Activated CD8-positive, alpha-beta memory T cell treated with anti-CD3 and anti-CD28 coated beads for 4 hours (primary cell): ENCODE measurements around the gene ZNF816.
"Not testable (repeated sequence)": the region's sequence is repeated elsewhere in the genome, so short reads cannot be mapped to it uniquely, and the experiment has no call there.

Experiments used
- DNase-seq, 2 donors: peaks; one replicate each; pipeline ENCODE4 v3.0.0-alpha.2; 2020; ENCODE audit warnings: low read depth in 2 of 2

ZNF816 gene

DNA sequence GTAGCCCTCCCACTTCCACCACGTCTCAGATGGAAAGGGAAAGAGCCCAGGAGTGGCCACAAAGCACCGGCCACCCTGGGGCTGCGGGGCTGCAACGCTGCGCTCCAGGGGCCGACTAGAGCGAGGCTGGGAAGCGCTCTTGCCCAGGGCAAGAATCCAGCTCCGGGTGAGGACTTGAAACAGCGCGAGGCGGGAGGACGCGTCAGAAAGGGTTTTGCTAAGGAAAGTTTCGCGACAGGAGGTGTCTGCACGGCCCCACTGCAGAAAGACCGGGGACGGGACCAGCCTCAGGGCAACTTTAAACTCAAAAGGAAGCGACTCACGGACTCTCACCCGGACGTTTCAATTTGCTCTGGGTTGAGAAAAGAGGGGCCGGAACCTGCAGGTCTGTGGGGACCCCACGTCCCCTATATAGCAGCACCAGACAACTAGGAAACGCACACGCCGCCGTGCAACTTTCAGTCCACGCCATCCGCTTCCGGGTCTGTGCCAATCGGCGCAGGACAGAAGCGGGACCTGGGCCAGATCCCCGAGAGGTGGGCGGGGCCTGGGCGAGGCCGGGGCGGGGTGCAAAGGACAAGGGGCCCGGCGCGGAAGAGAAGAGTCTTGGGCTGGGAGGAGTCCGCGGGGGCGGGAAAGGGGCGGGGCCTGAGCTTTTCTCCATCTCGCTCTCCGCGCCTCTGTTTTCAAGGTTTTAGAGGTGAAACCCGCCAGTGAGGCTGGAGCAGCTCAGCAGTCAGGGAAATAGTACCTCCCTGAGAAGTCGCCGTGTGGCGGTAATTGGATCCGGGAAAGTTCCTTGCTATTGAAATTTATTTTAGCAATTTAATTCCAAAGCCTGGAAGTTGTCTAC is at the start of gene ZNF816:
Gene ZNF816 (minus strand): TSS at position 488 of the 853 bp plus-strand sequence. CDS start 6,792 bp downstream, outside the sequence.
- peak; percentile 97 to 99 for DNase-seq

- no peak for DNase-seq
Measured at GRCh38 chr19:53012006-53012405, 49.3 kb upstream of the ZNF816 start.

GRCh38 chr19:53010494-53010893 is 47.8 kb upstream of the ZNF816 start:
- DNase-seq, result no peak

- DNase-seq, result no peak
Measured at GRCh38 chr19:53008061-53008778, 45.5 kb upstream of the ZNF816 start.

- no peak for DNase-seq
Measured at GRCh38 chr19:53007606-53008005, 44.9 kb upstream of the ZNF816 start.

DNA sequence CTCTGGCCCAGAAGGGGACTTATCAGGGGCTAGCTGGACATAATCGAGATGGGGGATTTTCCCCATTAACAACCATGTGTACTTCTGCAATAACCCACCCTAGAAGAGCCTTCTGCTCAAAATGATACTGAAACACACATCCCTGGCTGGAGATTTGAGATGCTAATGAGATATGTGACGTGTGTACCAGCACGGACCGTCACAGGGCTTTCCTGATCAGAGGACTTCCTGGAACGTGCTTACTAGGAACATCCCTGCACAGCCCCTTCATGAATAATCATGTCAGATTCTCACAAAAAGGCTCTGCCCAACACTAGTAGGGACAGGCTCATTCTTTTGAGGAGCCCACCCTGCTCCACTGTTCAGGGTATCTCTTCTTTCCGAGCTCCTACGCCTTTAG is 44.5 kb upstream of the ZNF816 start:
- no peak for DNase-seq

DNA sequence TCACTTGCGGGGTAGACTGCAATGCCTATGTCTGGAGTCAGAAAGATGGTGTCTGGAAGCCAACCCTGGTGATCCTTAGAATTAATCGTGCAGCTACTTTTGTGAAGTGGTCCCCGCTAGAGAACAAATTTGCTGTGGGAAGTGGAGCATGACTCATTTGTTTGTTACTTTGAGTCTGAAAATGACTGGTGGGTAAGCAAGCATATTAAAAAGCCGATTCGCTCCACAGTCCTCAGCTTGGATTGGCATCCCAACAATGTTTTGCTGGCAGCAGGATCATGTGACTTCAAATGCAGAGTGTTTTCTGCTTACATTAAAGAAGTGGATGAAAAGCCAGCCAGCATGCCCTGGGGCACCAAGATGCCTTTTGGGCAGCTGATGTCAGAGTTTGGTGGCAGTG is 41.6 kb upstream of the ZNF816 start:
- DNase-seq, result no peak

DNA sequence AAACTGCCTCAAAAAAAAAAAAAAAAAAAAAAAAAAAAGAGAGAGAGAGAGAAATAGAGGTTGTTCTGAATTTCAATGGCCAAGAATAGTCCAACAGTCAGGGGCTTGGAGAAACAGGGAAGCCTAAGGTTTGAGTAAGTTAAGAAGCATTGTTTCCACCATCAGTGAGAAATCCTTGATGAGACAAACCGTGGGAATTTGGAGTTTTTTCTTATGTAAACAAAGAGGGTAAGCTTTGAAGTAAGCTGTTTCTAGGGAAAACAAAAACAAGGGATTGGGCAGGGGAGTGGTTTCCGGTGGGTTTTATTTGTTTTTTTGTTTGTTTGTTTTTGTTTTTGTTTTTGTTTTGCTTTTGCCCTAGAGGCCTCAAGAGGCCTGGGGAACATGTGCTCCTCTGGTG is 39.8 kb upstream of the ZNF816 start:
- no peak for DNase-seq

DNA sequence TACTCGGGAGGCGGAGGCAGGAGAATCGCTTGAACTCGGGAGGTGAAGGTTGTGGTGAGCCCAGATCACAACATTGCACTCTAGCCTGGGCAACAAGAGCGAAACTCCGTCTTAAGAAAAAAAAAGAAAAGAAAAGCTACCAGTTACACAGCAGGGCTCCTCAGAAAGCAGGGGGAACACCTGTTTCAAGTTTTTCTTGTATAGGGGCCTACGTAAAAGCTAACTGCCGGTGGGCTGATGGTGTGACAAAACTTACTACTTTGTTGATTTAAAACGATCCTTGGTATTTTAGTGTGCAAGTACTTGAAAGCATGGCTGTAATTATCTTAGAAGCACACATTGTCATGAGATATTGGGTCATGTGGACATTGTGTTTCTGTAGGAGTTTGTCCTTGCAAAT is 35.3 kb upstream of the ZNF816 start:
- no peak for DNase-seq

GRCh38 chr19:52995711-52996110 is 33.0 kb upstream of the ZNF816 start:
- no peak for DNase-seq

DNA sequence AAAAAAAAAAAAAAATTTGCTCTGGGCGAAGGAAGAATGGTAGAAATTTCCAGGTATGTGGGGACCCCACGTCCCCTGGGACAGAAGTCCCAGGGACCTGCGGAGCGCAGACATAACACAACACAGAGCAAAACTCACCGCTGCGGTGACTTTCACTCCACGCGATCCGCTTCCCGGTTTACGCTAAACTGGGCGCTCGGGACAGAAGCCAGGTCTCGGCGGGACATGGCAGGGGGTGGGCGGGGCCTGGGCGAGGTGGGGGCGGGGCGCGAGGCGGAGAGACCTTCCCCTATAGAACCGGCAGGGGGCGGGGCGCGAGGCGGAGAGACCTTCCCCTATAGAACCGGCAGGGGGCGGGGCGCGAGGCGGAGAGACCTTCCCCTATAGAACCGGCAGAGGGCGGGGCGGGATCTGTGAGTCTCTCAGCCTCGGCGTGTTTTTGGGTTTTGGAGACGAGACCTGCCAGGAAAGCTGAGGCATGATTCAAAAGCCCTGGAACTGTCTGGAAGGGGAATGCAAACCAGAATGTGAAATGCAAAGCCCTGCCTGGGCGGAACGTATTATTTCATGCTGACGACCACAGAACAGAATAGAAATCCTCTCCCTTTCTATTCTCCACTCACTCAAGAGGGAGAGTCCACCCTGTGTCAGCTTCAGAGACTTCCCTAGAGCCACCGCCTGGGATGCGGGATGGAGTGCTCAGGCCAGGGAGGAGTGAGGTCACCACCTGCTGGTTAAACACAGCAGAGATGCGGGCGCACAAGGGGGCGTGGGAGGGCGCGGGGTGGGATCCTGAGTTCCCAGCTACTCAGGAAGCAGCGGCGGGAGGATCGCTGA is 30.9 kb upstream of the ZNF816 start:
- DNase-seq, result peak; percentile 49 to 58

DNA sequence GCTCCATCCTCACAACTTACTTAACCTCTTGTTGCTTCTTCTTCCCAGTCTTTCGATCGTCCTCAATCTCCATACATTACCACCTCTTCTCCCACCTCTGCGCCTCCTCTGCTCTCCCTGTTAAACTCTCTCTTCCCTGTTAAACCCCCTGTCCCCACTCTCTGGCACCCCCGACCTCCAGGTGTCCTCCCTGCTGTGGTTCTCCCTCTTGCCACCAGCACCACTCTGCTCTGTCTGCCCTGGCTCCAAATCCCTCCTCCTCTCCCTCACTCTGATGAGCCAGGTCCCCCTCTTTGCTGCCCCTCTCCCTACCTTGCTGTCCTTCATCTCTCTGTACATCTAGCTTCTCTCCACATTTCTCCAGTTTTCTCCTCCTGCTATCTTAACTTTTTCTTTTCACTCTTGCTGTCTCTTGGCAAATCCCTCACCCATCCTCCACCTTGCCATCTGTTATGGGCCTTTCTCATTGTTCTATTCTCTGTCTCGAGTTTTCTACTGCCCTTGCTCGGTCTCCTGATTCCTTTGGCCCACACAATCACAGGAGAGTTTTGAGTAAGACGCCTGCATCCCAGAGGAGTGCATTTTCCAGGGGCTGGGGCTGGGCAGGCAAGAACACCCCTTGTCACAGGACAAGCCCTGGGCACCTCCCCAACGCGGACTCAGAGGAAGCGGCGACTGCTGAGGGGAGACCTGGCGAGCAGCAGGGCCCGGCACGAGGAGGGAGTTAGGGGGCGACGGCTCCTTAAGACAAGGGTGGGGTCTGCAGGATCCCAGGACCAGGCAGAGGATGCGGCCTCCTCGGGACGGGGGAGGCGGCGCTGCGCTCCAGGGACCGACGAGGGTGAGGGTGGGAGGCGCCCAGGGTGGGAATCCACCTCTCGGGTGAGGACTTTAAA is 29.7 kb upstream of the ZNF816 start:
- DNase-seq, result no peak

DNA sequence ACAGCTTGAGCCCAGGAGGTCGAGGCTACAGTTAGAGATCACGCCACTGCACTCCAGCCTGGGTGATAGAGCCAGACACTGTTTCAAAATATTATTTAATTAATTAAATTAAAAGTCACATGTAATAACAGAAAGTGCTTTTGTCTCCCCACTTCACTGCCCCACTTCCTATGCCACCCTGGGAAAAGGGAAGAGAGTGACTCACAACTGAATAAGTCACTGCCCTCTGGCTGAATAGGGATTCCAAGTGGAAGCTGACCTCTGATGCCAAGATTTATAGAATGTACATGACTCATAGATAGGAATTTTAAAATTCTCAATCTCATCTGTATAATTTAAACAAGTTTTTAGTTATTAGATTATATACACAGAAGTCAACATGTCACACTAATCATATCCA is 28.8 kb upstream of the ZNF816 start:
- no peak for DNase-seq

GRCh38 chr19:52990759-52991418 is 28.2 kb upstream of the ZNF816 start:
- DNase-seq, result no peak

GRCh38 chr19:52988506-52988905 is 25.8 kb upstream of the ZNF816 start:
- no peak for DNase-seq

- DNase-seq, result no peak
Measured at GRCh38 chr19:52987221-52987620, 24.5 kb upstream of the ZNF816 start.

DNA sequence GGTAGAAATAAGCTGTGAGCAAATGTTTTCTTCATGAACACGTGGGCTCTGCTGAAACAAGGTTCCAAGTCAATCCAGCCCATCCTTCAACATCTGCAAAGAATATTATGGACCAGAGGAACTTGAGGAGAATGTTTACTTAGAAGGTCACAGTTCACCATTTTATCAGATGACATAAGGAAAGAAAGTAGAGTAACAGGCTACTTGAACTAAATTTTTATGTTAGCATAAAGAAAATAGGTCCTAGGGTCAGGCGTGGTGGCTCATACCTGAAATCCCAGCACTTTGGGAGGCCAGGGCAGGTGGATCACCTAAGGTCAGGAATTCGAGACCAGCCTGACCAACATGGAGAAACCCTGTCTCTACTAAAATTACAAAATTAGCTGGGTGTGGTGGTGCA is 20.5 kb upstream of the ZNF816 start:
- not testable (repeated sequence) for DNase-seq

DNA sequence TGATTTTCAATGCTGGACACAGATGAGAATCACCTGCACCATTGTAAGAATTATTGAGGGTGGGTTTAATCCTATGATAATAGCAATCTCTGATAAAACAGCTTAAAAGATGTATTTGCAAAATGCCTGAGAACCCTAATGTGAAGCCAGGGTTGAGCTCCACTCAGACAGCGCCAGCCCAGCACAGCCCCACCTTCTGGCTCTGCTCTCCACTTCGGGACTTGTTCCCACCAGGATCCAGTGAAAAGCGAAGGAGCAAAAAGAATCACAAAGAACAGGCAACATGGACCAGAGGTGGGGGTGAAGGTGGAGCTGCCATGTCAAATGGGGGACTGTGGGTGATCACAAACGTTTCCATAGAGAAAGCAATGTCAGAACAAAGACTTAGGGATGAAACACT is 18.6 kb upstream of the ZNF816 start:
- DNase-seq, result no peak

DNA sequence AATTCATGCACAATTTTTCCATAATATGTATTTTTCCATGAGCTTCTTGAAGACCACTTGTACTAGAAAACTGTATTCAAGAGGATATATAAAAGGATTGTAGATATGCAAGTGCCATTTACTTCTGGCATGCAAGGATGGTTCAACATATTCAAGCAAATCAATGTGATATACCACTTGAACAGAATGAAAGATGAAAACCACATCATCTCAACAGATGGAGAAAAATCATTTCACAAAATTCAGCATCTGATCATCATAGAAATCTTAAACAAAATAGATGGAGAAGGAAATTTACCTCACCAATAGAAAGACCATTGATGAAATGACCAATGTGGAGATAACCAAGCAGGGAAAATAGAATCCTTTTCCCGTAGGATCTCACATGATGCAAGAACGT is 5.1 kb upstream of the ZNF816 start:
- no peak for DNase-seq

- no peak for DNase-seq
Measured at GRCh38 chr19:52963247-52963618, 552 bp upstream of the ZNF816 start.

DNA sequence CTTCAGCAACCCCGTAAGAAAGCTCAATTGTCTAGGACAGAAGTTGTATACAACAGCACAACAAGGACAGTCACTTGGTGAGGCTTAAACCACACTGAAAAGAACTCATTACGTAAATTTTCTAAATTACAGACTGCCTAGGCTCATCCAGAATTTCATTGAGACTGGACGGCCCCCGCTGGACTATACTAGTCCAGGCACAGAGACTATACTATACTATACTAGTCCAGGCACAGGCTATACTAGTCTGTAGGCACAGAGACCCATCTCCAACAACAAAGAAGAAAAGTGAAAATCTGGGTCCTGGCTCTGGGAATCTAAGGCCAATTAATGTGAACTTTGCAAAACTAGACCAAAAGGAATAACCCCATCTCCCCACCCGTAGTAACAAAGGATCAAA is 700 bp downstream of the ZNF816 start:
- DNase-seq, result no peak
